Uterus (tissue), 2 donors: Measurements from ENCODE around the gene TAOK3.

Experiments used
- CTCF ChIP-seq, 4 experiments: fragments of 200-600 bp in 2 of 4; fragments of 450-650 bp in 2 of 4; sonication (generic) in 2 of 4; IDR thresholded peaks; one replicate each; pipeline ENCODE4 v1.5.1; 2016 to 2019; ENCODE audit warnings: antibody characterized with exemption in 4 of 4, mild to moderate bottlenecking in 2 of 4, moderate library complexity in 1 of 4
- POLR2A ChIP-seq, 2 donors: fragments of 450-650 bp; IDR thresholded peaks; one replicate each; pipeline ENCODE4 v1.6.1; 2016; ENCODE audit warnings: antibody characterized with exemption in 2 of 2, mild to moderate bottlenecking in 1 of 2, moderate library complexity in 1 of 2

- TF ChIP-seq CTCF (IDR thresholded peaks at IDR 0.05) (no peak), POLR2A (IDR thresholded peaks at IDR 0.05) (no peak)
These were observed 179.2 kb downstream of the TAOK3 start for GRCh38 chr12:118193477-118193876.
